ENCODE data around the gene TM4SF20. TPM values are rescaled to one million over a fixed set of nuclear protein-coding genes. Genes with fewer than 3 reads are reported as not detected.

The TM4SF20 gene
- polyA plus RNA-seq, 1 of the 3 experiments (the other 2 are of a cell fraction): 0.03 TPM

DNA sequence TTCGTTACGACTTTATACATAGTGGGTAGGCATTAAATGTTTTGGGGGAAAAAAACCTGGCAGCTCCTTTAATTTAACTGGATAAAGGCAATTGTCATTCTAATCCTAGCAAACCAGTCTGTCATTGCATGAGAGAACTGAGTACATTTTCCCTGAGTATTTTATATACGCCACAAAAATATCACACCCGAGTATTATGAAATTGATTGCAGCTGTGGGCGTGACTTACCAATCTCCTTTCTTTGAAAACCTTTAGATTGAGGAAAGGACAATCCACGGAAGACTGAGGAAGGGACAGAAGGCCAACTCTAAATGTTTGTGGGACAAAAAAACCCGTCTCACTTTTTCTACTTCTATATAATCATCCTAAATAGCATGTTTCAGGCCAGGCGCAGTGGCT lies 9.0 kb downstream of the TM4SF20 start:
- peaks cover 8 to 46% of the 10 kb centered on the region in 2 experiments for H3K4me1 ChIP-seq (ENCODE audit: control insufficient read depth in 1 of 2, insufficient read depth in 2 of 2, low read depth in 1 of 2, low read length in 1 of 2)
- CTCF ChIA-PET: interaction anchor here (0.8 kb wide), 1 partner anchor 396 kb away, joined by 3 read pairs; no protein-coding TSS in a partner anchor
- no peak for TF ChIP-seq MEF2A (IDR thresholded peaks at IDR 0.05; ENCODE audit: borderline replicate concordance, low read depth)
- TF ChIP-seq FOXJ3 (CRISPR knock-in tag; IDR thresholded peaks at IDR 0.05): no peak
- no peak for TF ChIP-seq TEAD4 (IDR thresholded peaks at IDR 0.05; ENCODE audit: borderline replicate concordance, insufficient read depth)
- TF ChIP-seq GATA2 (CRISPR knock-in tag; IDR thresholded peaks at IDR 0.05): no peak
- TF ChIP-seq TAF1 (IDR thresholded peaks at IDR 0.05; ENCODE audit: borderline replicate concordance, low read depth, low read length): no peak
- TF ChIP-seq NFIC (IDR thresholded peaks at IDR 0.05; ENCODE audit: borderline replicate concordance): no peak
- TF ChIP-seq EP300 (IDR thresholded peaks at IDR 0.05; ENCODE audit: borderline replicate concordance in 1 of 2, low read depth in 1 of 2, low read length in 1 of 2): no peak
- TF ChIP-seq NRF1 (IDR thresholded peaks at IDR 0.05; ENCODE audit: low read depth, low read length): no peak
- TF ChIP-seq, protein P1, sequence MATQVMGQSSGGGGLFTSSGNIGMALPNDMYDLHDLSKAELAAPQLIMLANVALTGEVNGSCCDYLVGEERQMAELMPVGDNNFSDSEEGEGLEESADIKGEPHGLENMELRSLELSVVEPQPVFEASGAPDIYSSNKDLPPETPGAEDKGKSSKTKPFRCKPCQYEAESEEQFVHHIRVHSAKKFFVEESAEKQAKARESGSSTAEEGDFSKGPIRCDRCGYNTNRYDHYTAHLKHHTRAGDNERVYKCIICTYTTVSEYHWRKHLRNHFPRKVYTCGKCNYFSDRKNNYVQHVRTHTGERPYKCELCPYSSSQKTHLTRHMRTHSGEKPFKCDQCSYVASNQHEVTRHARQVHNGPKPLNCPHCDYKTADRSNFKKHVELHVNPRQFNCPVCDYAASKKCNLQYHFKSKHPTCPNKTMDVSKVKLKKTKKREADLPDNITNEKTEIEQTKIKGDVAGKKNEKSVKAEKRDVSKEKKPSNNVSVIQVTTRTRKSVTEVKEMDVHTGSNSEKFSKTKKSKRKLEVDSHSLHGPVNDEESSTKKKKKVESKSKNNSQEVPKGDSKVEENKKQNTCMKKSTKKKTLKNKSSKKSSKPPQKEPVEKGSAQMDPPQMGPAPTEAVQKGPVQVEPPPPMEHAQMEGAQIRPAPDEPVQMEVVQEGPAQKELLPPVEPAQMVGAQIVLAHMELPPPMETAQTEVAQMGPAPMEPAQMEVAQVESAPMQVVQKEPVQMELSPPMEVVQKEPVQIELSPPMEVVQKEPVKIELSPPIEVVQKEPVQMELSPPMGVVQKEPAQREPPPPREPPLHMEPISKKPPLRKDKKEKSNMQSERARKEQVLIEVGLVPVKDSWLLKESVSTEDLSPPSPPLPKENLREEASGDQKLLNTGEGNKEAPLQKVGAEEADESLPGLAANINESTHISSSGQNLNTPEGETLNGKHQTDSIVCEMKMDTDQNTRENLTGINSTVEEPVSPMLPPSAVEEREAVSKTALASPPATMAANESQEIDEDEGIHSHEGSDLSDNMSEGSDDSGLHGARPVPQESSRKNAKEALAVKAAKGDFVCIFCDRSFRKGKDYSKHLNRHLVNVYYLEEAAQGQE (IDR thresholded peaks at IDR 0.05; ENCODE audit: low read depth, low read length): no peak
- no peak for TF ChIP-seq SIN3A (IDR thresholded peaks at IDR 0.05; ENCODE audit: borderline replicate concordance, low read depth, low read length)
- TF ChIP-seq FOXM1 (IDR thresholded peaks at IDR 0.05; ENCODE audit: low read depth): no peak
- TF ChIP-seq SMC3 (IDR thresholded peaks at IDR 0.05; ENCODE audit: low read depth, low read length): no peak
- H3K27ac ChIP-seq (ENCODE audit: low read depth in 2 of 2, low read length in 1 of 2): peak overlapping the region in 1 of 2 experiments; percentile 73; a peak in 2 of 4 replicates
- H3K4me2 ChIP-seq: peak overlapping the region; percentile 45
- no peaks in the 10 kb centered on the region for H4K20me1 ChIP-seq (ENCODE audit: insufficient read depth)
- no peaks in the 10 kb centered on the region for H3K27me3 ChIP-seq (ENCODE audit: insufficient read depth)
- H3F3A ChIP-seq (replicated peaks; ENCODE audit: insufficient read depth): peaks cover 40% of the 10 kb centered on the region
- 91% methylated on average over 8 of the region's 8 CpGs for WGBS (ENCODE audit: low lambda C conversion rate)
- POLR2A ChIA-PET: no interaction called here
- H3K36me3 ChIP-seq (replicated peaks in 1 of 2; ENCODE audit: control insufficient read depth in 1 of 2, insufficient read depth in 2 of 2, low read length in 1 of 2): no peaks in the 10 kb centered on the region
- 0 out of 2 replicates have a peak overlapping the region, but pooled peaks have one; percentile 48 for H3K9ac ChIP-seq
- DNase-seq: no peak
- no peak overlapping the region for H3K4me3 ChIP-seq (ENCODE audit: low read depth in 2 of 2, low read length in 1 of 2)
- H3K9me3 ChIP-seq: no peaks in the 10 kb centered on the region
- H2AFZ ChIP-seq (ENCODE audit: low read depth): no peak overlapping the region
- H3K79me2 ChIP-seq (ENCODE audit: insufficient read depth): no peaks in the 10 kb centered on the region
- no peaks in the 10 kb centered on the region for H3K9me2 ChIP-seq

DNA sequence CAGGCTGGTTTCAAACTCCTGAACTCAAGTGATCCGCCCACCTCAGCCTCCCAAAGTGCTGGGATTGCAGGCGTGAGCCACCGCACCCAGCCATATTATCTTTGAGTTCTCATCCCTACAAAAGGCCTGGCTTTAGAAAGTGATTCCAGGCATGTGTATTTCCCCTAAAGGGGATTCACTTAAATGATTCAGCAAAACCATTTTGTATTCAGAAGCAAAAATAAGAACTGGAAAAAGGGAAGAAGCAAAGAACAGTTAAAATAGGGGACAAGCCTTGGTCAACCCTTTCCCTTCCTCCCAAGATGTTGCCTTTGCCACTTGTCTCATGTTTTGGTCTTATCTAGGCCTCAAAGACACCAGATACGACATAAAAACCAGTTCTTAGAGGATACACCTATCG lies 10.5 kb downstream of the TM4SF20 start:
- H3F3A ChIP-seq (replicated peaks; ENCODE audit: insufficient read depth): peaks cover 43% of the 10 kb centered on the region
- no peaks in the 10 kb centered on the region for H3K27me3 ChIP-seq (ENCODE audit: insufficient read depth)
- H2AFZ ChIP-seq (ENCODE audit: low read depth): no peak overlapping the region
- ChIA-PET CTCF (no interaction called here), POLR2A (no interaction called here)
- TF ChIP-seq TCF12 (IDR thresholded peaks at IDR 0.05) (no peak), RFX5 (IDR thresholded peaks at IDR 0.05; ENCODE audit: low read length) (no peak), EP300 (IDR thresholded peaks at IDR 0.05; ENCODE audit: borderline replicate concordance in 1 of 2, low read depth in 1 of 2, low read length in 1 of 2) (no peak), JUND (IDR thresholded peaks at IDR 0.05) (no peak), TEAD4 (IDR thresholded peaks at IDR 0.05; ENCODE audit: borderline replicate concordance, insufficient read depth) (no peak), GATA2 (CRISPR knock-in tag; IDR thresholded peaks at IDR 0.05) (no peak), FOSL2 (IDR thresholded peaks at IDR 0.05; ENCODE audit: borderline replicate concordance, low read depth) (no peak), FOXJ3 (CRISPR knock-in tag; IDR thresholded peaks at IDR 0.05) (no peak), YY1 (IDR thresholded peaks at IDR 0.05; ENCODE audit: low read depth) (no peak), NRF1 (IDR thresholded peaks at IDR 0.05; ENCODE audit: low read depth, low read length) (no peak)
- TF ChIP-seq, protein P2, sequence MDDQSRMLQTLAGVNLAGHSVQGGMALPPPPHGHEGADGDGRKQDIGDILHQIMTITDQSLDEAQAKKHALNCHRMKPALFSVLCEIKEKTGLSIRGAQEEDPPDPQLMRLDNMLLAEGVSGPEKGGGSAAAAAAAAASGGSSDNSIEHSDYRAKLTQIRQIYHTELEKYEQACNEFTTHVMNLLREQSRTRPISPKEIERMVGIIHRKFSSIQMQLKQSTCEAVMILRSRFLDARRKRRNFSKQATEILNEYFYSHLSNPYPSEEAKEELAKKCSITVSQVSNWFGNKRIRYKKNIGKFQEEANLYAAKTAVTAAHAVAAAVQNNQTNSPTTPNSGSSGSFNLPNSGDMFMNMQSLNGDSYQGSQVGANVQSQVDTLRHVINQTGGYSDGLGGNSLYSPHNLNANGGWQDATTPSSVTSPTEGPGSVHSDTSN (IDR thresholded peaks at IDR 0.05): no peak
- no peak for DNase-seq
- peaks cover 11 to 46% of the 10 kb centered on the region in 2 experiments for H3K4me1 ChIP-seq (ENCODE audit: control insufficient read depth in 1 of 2, insufficient read depth in 2 of 2, low read depth in 1 of 2, low read length in 1 of 2)
- peak overlapping the region in 1 of 2 experiments; percentile 25; a peak in 1 of 4 replicates for H3K27ac ChIP-seq (ENCODE audit: low read depth in 2 of 2, low read length in 1 of 2)
- H3K79me2 ChIP-seq (ENCODE audit: insufficient read depth): no peaks in the 10 kb centered on the region
- H3K9me2 ChIP-seq: no peaks in the 10 kb centered on the region
- H3K36me3 ChIP-seq (replicated peaks in 1 of 2; ENCODE audit: control insufficient read depth in 1 of 2, insufficient read depth in 2 of 2, low read length in 1 of 2): no peaks in the 10 kb centered on the region
- no peak overlapping the region for H3K9ac ChIP-seq
- H3K9me3 ChIP-seq: no peaks in the 10 kb centered on the region
- H3K4me3 ChIP-seq (ENCODE audit: low read depth in 2 of 2, low read length in 1 of 2): no peak overlapping the region
- no peak overlapping the region for H3K4me2 ChIP-seq
- H4K20me1 ChIP-seq (ENCODE audit: insufficient read depth): no peaks in the 10 kb centered on the region
- WGBS (ENCODE audit: low lambda C conversion rate): 96% methylated on average over 5 of the region's 5 CpGs
